ENCODE data around the gene HNRNPA3. TPM values are rescaled to one million over a fixed set of nuclear protein-coding genes. Genes with fewer than 3 reads are reported as not detected.
A peak's percentile ranks its signal among the peaks of the same experiment; 100 is the strongest.

HNRNPA3 gene
- total and polyA plus RNA-seq, 2 of the 13 experiments (the other 11 are each of a cell fraction or from before 2014, with no cell fraction given) = 73.3 to 97.7 TPM

- TF ChIP-seq NFAT5 (CRISPR knock-in tag; IDR thresholded peaks at IDR 0.05) (peak; percentile 44; the same call in 1 of the 2 replicates), ZNF615 (CRISPR knock-in tag; IDR thresholded peaks at IDR 0.05; ENCODE audit: borderline replicate concordance) (no peak; the same call in 1 of the 2 replicates), TARDBP (CRISPR knock-in tag; IDR thresholded peaks at IDR 0.05) (peak; percentile 72), TCF7 (IDR thresholded peaks at IDR 0.05; ENCODE audit: low read depth) (peak; percentile 77), ZNF335 (CRISPR knock-in tag; IDR thresholded peaks at IDR 0.05) (0 out of 2 replicates have a peak, but pooled peaks have one; percentile 9), ZNF101 (CRISPR knock-in tag; IDR thresholded peaks at IDR 0.05; ENCODE audit: borderline replicate concordance, low read depth) (no peak), ZXDC (CRISPR knock-in tag; IDR thresholded peaks at IDR 0.05) (peak; percentile 89; the same call in 1 of the 2 replicates), KLF11 (CRISPR knock-in tag; IDR thresholded peaks at IDR 0.05) (peak; percentile 89), ZNF749 (CRISPR knock-in tag; IDR thresholded peaks at IDR 0.05; ENCODE audit: borderline replicate concordance) (0 out of 2 replicates have a peak, but pooled peaks have one; percentile 17), ZNF326 (CRISPR knock-in tag; IDR thresholded peaks at IDR 0.05; ENCODE audit: borderline replicate concordance) (0 out of 2 replicates have a peak, but pooled peaks have one; percentile 74), PAWR (CRISPR knock-in tag; IDR thresholded peaks at IDR 0.05; ENCODE audit: borderline replicate concordance) (0 out of 2 replicates have a peak, but pooled peaks have one; percentile 35), TIGD3 (CRISPR knock-in tag; IDR thresholded peaks at IDR 0.05; ENCODE audit: borderline replicate concordance) (no peak; the same call in 1 of the 2 replicates), TOE1 (CRISPR knock-in tag; IDR thresholded peaks at IDR 0.05) (0 out of 2 replicates have a peak, but pooled peaks have one; percentile 81), FOXA3 (CRISPR knock-in tag; IDR thresholded peaks at IDR 0.05) (peak; percentile 70), ZMAT5 (CRISPR knock-in tag; IDR thresholded peaks at IDR 0.05; ENCODE audit: borderline replicate concordance, low read depth) (no peak), KLF16 (CRISPR knock-in tag; IDR thresholded peaks at IDR 0.05) (peak in 1 of 2 experiments; percentile 88; a peak in 2 of 4 replicates), ZNF775 (CRISPR knock-in tag; IDR thresholded peaks at IDR 0.05; ENCODE audit: borderline replicate concordance) (no peak), ZNF430 (CRISPR knock-in tag; IDR thresholded peaks at IDR 0.05) (peak; percentile 43)
Measured at GRCh38 chr2:177212891-177213856, 580 bp downstream of the HNRNPA3 start (continued).

Data from HepG2 (cell line).